COLO829 (cell line): Measurements from ENCODE around the gene PTK7.
A peak's percentile ranks its signal among the peaks of the same experiment; 100 is the strongest.

Experiments
- DNase-seq: peaks from one replicate; pipeline ENCODE4 v3.0.0; 2012; ENCODE audit warnings: low spot score

Gene PTK7

DNA sequence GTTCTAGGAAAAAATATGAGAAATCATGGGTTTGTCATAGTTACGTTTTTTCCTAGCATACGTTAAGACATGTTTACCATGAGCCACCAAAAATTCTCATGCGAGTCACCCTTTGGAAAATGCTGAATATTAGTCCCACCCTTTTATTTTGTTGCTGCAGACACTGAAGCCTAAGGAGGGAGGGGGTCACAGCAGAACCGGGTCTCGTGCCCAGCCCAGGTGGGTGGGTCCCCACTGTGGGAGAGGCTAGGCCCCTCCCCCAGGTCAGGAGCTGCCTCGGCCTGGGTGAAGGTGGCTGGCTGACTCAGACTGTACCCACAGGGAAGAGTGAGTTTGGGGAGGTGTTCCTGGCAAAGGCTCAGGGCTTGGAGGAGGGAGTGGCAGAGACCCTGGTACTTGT lies 68.8 kb downstream of the PTK7 start:
- DNase-seq: no peak

DNA sequence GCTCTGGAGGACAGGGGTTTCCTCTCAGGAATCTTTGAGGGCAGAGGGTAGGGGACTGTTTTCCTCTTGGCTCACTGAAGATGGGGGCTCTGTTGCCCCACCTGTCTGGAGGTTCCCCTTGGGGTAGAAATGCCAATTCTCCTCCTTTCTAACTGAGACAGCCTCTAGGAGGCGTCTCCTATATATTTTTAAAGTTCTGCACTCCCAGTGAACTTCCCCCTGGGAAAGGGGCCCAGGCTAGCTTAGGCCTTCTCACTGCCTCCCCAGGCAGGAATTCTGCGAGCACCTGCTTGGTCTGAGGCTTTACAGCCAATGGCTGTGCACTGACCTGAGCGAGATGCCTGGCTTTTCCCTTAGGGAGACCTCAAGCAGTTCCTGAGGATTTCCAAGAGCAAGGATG lies 70.1 kb downstream of the PTK7 start:
- no peak for DNase-seq

DNA sequence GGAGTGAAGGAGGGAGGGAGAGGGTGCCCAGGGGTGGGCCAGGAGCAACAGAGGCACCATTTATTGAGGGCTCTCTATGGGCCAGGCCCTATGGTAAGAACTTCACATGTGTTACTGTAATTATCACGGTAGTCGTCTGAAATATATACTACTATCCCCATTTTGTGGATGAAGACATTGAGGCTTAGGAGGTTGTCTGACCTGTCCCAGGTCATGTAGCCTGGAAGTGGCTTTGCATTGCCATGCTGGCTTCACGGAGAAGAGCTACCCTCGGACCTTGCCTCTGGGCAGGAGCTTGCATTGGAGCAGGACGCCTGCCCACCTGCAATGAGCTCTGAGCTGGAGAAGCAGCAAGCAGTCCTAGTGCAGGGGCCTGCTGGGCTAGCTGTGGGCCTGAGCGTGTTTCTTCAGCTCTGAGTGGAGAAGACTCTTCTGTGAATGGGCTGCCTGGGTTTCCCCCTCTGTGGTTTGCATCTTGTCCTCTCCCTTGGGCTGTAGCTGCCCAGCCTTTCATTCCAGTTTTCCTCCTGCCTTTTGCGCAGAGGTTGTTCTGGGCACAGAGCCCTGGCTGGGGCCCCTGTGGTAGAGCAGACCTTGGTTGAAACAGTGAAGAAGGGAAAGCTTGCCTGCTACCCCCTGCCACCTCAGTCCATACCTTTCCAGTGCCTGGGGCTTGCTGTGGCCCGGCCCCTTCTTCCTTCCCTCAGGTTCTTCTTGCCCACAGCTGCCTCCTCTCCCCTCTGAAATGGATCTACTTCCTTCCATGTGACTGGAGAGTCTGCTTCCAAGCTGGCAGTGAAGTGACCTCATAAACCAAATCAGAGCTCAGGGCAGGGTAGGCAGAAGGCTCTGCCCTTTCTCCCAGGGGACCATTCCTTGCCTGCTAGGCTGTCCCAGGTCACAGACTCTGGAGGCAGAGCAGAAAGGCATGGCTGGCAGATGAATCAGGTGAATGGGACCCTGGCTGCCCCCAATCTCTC lies 70.9 kb downstream of the PTK7 start:
- no peak for DNase-seq

DNA sequence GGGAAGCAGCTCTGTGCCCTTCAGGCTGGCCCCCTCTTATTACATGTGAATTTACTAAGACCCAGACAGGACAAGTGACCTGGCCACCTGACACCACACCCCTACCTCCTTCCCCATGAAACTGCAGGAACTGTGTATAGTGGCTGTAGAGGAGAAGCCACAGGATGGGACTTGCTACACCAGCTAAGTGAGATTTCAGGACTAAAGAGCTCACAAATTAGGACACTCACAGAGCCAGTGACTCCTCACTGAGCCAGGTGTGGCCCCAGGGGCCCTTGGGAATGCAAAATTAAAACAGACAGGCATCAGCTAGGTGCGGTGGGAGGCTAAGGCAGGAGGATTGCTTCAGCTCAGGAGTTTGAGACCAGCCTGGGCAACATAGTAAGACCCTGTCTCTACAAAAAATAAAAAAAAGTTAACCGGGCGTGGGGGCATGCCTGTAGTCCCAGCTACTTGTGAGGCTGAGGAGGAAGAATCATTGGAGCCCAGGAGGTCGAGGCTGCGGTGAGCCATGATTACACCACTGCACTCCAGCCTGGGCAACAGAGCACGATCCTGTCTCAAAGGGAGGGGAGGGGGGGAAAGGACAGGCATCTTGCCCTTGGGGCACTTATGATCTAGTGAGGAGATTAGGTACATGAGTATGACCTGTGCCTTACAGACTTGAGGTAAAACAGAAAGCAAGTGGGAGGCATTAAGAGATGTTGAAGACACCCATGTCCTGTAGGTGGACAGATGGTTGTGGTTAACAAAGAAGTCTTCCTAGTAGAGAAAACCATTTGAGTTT lies 71.8 kb downstream of the PTK7 start:
- DNase-seq: no peak

DNA sequence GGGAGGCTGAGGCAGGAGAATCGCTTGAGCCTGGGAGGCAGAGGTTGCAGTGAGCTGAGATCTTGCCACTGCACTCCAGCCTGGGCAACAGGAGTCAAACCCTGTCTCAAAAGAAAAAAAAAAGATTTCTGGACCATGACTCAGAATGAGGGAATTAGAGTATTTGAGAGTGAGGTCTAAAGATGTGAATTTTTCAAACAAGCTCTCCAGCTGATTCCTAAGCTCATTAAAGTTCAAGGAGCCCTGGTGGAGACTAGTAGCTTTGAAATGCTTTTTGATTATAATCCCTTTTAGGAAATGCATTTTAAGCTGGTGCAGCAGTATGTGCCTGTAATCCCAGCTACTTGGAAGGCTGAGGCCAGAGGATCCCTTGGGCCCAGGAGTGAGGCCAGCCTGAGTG lies 73.2 kb downstream of the PTK7 start:
- DNase-seq: no peak

DNA sequence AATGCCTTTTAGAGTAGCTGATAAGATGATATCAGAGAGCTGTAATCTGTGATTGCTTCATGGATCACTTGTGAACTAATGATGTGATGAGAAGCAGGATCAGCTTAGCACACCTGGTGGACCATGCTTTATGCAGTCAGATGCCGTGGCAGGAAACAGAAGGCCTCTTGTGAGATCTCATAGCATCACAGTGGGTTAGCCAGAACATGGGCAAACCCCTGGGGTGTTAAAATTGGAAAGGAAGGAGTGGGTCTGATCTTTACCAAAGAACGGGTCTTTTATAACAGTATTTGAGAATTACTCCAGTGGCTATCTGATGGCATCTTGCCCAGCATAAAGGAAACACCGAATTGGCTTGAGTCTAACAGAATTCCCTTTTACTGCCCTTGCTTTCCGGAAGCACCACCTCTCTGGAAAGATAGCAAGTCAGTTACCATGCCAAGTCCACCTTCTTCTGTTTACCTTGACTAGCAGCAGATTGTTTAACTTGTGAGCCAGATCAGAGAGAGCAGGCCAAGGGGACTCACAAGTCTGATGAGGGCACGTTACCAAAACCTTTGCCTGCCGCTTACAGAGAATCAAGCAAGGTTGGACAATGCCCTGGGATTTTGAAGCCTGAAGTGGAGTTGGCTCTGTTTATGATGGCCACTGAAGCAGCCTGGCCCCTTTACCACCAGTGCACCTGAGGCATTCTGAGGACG lies 74.1 kb downstream of the PTK7 start:
- DNase-seq: peak; percentile 60

DNA sequence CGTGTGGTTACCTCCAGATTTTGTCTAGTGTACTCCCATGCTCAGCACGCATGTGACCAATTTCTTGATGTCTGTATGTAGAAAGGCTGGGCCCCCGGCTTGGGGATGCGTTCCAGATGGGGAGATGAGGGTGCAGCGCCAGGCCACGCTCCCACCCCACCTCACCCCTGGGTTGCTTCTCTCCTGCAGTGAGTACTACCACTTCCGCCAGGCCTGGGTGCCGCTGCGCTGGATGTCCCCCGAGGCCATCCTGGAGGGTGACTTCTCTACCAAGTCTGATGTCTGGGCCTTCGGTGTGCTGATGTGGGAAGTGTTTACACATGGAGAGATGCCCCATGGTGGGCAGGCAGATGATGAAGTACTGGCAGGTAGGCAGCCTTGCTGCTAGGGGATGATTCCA lies 83.5 kb downstream of the PTK7 start:
- no peak for DNase-seq

DNA sequence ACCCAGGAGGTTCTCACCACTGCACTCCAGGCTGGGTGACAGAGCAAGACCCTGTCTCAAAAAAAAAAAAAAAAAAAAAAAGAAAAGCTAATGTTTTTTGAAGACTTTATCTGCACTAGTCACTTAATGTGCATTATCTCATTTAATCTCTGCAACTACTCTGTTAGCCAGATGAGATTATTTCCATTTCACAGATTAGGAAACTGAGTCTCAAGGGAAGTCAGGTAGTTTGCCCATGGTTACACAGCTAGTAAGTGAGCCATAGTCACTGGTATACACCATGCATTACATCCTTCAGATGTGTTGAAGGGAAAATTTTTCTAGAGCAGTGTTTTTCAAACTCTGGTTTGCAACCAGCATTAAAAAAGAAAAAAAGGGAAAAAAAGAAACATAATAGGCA lies 87.8 kb downstream of the PTK7 start:
- DNase-seq: no peak

DNA sequence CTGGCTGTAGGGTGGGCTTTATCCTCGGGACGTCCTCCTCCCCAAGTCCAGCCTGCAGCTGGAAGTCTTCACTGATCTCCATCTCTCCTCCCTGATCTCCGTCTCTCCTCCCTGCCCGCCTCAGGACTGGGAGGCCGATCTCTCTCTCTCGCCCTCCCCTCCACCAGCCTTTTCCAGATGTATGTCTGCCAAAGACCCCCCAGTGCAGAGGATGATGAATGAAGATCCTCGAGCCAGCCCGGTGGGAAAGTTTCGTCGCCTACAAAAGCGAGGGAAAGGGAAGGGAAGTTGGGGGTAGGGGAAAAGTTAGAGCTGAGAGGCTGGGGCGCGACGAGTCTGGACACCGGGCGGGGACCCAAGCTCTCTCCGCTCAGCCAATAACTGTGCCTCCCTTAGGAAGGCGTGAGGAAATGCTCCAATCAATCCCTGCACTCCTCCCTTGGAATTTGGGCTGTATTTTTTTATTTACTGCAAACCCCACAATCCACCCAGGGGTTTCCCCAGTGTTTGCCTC lies 94.4 kb downstream of the PTK7 start:
- DNase-seq: peak; percentile 87

DNA sequence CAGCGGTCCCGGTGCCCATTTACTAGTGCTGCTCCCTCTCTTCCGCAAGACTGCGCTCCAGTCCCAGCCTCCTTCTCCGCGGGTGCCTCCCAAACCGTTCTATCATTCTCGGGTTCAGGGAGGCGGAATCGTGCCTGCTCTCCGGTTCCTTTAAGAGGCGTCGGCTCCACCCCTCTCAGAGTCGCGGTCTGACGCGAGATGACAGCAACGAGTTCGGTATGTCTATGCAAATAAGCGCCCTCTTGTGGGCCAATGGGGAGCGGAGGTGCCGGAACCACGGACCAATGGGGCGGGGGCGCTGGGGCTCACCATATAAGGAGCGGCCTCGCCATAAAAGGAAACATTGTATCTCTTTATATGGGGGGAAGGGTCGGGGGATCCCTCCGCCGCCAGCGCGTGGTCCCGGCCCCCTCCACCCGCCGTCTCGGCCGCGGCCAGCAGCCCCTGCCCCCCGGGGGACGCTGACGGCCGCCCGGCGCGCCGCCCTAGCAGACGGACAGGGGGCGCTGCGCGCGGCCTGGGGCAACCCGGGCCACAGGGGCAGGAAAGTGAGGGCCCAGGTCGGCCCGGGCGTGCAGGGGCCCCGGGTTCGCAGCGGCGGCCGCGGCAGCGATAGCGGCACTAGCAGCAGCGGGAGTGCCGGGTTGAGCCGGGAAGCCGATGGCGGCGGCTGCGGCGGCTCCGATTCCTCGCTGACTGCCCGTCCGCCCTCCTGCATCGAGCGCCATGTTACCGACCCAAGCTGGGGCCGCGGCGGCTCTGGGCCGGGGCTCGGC lies 95.0 kb downstream of the PTK7 start, which contains the start of gene SRF:
Gene SRF, plus strand, starts transcription at position 339 of the 776 bp plus-strand sequence. Its CDS starts 388 bp downstream, at position 727.
- DNase-seq: peak; percentile 98

DNA sequence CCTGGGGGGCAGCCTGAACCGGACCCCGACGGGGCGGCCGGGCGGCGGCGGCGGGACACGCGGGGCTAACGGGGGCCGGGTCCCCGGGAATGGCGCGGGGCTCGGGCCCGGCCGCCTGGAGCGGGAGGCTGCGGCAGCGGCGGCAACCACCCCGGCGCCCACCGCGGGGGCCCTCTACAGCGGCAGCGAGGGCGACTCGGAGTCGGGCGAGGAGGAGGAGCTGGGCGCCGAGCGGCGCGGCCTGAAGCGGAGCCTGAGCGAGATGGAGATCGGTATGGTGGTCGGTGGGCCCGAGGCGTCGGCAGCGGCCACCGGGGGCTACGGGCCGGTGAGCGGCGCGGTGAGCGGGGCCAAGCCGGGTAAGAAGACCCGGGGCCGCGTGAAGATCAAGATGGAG lies 95.6 kb downstream of the PTK7 start:
- DNase-seq: no peak

DNA sequence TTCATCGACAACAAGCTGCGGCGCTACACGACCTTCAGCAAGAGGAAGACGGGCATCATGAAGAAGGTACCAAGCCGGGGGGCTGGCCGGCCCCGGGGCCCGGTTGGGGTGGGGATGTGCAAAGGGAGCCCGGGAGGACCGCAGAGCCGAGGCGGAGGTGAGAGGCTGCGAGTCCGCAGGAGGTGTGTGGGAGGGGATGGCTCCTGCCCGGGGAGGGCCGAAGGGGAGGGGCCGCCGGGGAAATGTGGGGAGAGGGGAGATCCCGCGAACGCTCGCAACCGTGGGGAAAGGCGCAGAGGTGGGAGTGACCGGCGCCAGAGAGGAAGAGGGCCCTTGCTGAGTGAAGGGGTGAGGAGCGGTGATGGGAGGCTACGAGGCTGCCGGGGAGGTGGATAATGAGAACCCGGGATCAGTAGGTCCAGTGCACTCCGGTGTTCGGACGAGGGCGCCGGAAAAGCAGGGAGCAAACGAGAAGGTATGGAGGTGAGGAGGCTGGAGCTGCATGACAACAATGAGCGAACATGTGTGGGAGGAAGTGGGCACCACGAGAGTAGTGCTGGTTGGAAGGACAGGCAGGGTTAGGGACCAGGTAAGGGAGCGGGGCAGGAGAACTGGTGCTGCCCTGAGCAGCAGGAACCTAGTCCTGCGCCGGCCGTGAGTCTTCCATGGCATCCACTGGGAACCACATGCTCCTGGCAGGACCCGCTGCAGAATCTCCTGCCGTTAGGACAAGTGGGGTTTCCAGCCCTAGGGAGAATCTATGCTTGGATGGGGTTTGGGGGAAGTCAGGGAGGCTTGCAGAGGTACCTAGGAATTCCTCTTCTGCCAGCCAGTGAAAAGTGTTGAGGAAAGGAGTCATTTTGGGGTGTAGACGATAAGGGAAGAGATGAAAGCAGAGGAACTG lies 96.2 kb downstream of the PTK7 start:
- DNase-seq: no peak

DNA sequence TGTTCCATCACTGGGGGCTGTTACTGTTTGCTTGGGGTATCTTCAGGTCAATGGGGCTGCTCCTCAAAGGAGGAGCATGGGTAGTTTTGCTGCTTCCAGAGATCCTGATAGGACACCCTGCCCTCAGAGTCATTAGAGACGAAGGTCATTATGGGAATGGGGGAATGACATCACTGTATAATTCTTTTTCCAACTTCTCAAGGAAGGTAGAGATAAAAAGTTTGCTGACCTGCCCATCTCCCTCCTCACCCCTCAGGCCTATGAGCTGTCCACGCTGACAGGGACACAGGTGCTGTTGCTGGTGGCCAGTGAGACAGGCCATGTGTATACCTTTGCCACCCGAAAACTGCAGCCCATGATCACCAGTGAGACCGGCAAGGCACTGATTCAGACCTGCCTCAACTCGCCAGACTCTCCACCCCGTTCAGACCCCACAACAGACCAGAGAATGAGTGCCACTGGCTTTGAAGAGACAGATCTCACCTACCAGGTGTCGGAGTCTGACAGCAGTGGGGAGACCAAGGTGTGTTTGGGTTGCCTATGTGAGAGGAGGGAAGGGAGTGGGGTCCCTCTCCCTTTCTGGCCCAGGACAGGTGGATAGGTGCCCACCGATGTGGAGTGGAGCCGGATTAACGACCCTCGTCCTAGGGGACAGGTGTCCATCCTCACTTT lies 97.6 kb downstream of the PTK7 start:
- no peak for DNase-seq

DNA sequence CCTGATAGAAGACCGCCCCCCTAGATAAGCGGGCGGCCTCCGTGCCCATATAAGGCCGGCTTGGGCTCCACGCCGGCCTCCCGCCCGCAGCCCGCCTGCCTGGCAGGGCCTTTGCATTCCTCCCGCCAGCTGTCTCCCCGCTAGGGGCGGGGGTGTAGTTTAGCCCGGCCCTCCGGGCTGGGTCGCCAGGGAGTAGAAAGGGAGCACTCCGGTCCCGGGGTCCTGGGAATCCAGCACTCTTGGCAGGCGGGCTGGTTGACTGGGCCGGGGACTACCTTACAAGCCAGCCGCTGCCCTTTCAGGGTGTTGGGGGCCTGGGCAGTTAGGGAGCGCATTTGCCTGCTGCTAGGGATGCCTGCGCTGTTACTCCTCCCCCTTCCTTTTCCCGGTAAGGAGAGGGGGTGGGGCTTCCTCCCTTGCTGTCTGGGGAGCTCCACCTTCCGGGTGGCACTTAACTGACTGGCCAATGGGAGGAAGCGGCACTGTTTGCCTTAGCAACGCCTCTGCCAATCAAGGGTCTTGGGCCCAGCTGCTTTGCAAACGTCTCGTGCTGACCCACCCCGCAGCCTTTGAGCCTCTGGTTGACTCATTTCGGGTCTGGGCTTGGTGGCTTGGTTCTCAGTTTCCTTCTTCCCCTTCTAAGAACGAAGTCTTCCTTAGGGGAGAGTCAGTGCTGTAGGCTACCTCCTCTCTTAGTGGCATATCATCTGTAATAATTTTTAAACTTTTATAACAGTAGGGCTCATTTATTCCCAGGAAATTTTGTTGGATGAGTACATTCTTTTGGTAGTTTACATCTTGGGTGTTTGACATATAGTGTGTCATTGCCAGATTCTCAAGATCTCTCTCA lies 98.4 kb downstream of the PTK7 start:
- DNase-seq: peak; percentile 100

DNA sequence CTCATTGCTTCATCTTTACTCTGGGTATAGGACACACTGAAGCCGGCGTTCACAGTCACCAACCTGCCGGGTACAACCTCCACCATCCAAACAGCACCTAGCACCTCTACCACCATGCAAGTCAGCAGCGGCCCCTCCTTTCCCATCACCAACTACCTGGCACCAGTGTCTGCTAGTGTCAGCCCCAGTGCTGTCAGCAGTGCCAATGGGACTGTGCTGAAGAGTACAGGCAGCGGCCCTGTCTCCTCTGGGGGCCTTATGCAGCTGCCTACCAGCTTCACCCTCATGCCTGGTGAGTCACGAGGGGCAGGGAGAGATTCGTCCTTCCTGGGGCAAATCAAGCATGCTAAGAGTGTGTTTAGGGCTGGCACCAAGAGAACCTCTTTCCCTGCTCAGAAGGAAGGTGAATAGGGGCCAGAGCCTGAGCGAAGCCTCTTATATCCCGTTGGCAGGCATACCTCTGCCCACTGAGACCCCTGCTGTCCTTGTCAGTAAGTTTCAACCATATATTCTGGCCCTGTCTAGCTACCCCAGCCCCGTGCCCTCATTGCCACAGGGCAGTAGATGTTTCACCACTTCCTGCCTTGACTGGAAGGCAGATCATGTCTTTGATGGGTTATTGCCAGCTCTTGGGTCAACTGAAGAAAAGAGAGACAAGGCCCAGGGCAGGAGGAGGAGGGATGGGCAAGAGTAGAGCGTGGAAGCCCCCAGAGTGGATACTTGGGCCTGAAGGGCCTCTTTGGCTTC lies 99.7 kb downstream of the PTK7 start:
- DNase-seq: no peak

DNA sequence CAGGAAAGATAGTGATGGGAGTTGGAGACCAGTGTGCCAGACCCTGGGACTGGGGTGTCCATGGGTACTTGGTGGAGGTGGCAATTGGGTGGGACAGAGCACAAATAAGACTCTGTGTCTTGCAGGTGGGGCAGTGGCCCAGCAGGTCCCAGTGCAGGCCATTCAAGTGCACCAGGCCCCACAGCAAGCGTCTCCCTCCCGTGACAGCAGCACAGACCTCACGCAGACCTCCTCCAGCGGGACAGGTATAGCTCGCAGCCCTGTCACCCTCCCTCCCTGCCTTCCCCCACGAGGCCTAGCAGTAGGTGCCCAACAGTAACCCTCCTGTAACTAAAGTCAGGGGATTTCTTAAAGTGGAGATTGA lies 100.3 kb downstream of the PTK7 start:
- DNase-seq: no peak

DNA sequence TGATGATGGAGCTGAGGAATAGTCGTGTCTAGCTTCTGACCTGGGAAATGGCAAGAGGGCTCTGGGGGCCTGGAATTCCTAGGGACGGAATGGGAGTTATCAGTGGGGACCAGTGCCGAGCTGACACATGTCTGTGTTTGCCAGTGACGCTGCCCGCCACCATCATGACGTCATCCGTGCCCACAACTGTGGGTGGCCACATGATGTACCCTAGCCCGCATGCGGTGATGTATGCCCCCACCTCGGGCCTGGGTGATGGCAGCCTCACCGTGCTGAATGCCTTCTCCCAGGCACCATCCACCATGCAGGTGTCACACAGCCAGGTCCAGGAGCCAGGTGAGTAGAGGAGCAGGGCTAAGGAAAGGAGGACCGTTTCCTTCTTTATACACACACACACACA lies 102.0 kb downstream of the PTK7 start:
- no peak for DNase-seq
